ENCODE measurements around the gene HES6. TPM values are rescaled to one million over a fixed set of nuclear protein-coding genes. Genes with fewer than 3 reads are reported as not detected.

The HES6 gene
- total and polyA plus RNA-seq, 2 of the 8 experiments (the other 6 are each of a cell fraction or from before 2014, with no cell fraction given) = 32.6 to 36.3 TPM

GRCh38 chr2:238203094-238203972, 36.5 kb downstream of the HES6 start, which contains the start of gene ILKAP (continued):
- TF ChIP-seq RFX5 (IDR thresholded peaks at IDR 0.05; ENCODE audit: borderline replicate concordance, low read depth, low read length) (no peak), GABPA (IDR thresholded peaks at IDR 0.05; ENCODE audit: borderline replicate concordance, insufficient read depth, low read length) (0 out of 2 replicates have a peak, but pooled peaks have one; percentile 30), NRF1 (IDR thresholded peaks at IDR 0.05; ENCODE audit: low read depth, low read length) (peak; percentile 62), TBP (IDR thresholded peaks at IDR 0.05; ENCODE audit: low read depth, low read length) (no peak), MAX (IDR thresholded peaks at IDR 0.05) (0 out of 2 replicates have a peak, but pooled peaks have one; percentile 25)
